EH (cell line): ENCODE results near the gene GRAMD1C.

Source experiments
- DNase-seq: peaks from one replicate; pipeline ENCODE4 v3.0.0-alpha.2; 2015; ENCODE audit warnings: low read depth

Gene GRAMD1C

GRCh38 chr3:113852506-113852905, 13.9 kb downstream of the GRAMD1C start:
- DNase-seq = no peak

- DNase-seq = peak; percentile 66
Observed at GRCh38 chr3:113867506-113867905, 28.9 kb downstream of the GRAMD1C start.

DNA sequence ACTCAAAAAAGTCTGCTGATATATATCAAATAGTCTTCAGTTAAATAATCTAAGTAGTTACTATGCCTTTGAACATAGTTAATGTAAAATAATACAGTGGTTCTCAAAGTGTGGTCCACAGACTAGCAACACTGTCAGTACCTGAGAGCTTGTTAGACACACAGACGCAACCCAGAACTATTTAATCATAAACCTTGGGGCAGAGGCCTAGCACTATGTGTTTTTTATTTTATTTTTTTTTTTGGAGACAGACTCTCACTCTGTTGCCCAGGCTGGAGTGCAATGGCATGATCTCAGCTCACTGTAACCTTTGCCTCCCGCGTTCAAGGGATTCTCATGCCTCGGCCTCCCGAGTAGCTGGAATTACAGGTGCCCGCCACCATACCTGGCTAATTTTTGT, 34.7 kb downstream of the GRAMD1C start:
- no peak for DNase-seq

GRCh38 chr3:113873814-113874526, 35.4 kb downstream of the GRAMD1C start:
- no peak for DNase-seq

DNA sequence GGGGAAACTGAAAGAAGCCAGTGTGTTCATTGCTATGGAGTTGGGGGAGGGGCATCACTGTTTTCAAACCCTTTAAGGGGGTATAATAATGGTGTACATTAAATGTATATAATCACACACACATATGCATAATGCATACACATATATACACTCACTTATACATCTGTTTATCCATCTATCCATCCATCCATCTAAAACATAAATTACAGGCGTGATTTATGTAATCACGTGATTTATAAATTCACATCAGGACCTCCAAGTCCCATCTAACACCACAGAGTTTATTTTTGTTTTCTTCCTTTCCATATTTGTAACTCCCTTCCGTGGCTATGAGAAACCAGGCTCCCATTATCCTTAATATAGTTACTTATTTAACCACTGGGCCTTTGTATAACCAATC, 39.8 kb downstream of the GRAMD1C start:
- no peak for DNase-seq

DNA sequence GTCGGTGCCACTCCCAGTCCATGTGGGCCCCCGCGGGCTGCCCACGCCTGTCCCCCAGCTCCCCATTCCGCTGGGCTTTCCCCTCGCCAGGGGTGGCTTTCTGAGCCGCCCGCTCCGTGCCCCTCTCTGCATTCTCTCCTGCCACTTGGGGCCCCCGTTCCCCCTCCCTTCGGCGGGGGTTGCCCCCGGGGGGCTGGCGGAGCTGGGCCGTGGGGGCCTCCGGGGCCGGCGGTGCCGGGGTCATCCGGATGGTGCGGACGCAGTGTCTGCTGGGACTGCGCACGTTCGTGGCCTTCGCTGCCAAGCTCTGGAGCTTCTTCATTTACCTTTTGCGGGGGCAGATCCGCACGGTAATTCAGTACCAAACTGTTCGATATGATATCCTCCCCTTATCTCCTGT, 46.5 kb downstream of the GRAMD1C start:
- DNase-seq = no peak

DNA sequence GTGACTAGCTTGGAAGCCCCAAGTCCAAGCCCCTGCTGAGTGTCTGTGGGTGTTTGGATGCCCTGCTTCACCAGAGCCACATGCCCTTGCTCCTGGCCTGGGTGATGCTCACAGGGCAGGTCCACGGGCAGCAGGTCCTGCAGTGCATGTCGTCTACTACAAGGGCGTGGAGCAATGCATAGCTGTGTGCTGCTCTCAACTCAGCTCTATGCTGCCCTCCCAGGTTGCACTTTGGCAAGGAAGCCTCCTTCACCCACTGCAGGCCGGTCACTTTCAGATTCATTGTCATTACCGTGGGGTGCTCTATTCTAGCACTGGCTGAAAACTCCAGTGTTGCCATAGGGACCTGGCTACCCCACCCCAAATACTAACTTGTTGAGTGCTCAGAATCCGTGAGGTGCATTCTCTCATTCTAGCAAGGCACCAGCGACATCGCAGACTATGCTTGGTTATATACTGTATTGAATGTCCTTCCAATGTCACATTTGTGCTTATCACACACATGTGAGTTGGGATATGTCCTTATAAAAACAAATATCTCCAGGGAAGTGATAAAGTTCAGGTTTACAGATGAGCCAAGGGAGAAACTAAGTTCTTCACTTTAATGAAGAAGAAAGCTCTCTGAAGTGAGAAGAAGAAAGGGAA, 51.8 kb downstream of the GRAMD1C start:
- DNase-seq = no peak

- no peak for DNase-seq
Observed at GRCh38 chr3:113894927-113895326, 56.3 kb downstream of the GRAMD1C start.

DNA sequence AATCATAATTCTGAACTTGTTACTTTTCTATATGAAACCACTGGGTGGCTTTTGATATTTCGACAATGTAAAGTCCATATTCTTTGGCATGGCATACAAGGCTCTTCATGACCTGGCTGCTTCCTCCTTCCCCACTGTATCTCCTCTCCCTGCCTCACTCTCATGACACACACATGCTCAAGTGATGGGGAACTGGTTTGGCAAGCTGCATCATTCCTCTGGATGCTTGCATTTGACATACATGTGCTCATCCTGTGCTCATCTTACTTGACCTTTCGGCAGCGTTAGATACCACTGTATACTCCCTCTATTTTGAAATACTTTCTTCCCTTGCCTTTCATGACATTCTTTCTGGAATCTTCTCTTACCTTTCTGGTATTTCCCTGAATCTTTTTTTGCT, 57.4 kb downstream of the GRAMD1C start:
- no peak for DNase-seq

GRCh38 chr3:113896930-113897329, 58.3 kb downstream of the GRAMD1C start:
- DNase-seq = no peak

DNA sequence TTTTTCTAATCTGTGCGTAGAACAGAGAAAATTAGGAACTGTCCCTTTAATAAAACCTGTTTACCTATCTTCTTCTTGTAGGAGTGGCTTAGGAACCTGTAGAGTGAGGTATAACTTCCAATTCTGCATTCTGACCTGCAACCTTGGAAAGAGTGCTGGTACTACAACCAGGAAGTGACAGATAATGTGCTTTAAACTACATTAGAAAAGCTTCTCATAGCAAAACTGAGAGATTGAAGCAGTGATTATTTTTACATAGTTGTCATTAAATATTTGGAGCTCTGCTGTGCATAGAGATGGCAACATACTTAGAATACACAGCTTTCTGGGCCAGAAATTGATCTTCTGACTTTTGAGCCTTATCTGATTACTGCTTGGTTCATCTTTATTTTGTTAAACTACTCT, 58.8 kb downstream of the GRAMD1C start:
- no peak for DNase-seq

DNA sequence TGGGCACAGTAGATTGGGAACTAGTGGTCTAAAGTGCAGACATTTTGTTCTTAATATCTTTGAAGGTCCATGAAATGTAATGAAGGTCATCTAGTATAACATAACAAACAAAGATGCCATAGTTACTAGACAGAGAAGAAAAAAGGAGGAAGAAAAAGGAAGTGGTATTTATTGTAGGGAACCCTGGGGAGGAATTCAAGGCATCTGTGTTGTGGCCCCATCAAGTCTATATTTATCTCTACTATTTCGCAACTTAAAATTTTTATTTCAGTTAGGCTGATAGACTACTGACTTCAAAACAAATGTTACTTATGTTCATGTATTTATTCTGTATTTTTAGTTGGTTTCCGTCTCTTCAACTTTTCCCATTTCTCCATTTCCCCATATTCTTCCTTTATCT, 60.3 kb downstream of the GRAMD1C start:
- DNase-seq = peak; percentile 84

DNA sequence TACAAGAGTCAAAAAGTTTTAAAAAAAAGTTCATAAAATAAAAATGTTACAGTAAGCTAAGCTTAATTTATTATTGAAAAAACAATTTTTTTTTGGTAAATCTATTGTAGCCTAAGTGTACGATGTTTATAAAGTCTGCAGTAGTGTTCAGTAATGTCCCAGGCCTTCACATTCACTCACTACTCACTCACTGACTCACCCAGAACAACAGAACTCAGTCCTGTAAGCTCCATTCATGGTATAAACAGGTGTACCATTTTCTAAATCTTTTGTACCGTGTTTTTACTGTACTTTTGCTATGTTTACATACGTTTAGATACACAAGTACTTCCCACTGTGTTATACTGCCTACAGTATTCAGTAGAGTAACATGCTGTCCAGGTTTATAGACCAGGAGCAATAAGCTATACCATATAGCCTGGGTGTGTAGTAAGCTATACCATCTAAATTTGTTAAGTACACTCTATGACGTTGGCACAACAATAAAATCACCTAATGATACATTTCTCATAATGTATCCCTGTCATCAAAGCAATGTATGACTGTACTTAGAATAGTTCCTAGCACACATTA, 68.1 kb downstream of the GRAMD1C start:
- DNase-seq = no peak

DNA sequence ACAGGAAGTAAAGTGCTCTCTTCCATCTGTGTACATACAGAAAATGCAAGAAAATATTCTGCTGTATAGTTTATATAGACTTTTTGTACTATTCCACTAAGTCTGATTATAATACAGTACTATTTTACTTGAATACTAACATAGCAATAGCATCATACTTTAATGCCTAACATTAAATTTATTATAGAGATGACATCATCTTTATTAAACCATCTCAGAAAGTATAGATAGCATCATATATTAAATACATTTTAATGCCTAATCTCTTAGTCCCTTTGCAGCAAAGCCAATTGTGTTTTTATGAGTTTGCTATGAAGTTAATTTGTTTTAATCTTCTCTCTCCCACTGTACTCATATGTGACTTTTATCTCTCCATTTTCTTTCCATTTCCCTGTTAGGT, 69.5 kb downstream of the GRAMD1C start:
- no peak for DNase-seq

DNA sequence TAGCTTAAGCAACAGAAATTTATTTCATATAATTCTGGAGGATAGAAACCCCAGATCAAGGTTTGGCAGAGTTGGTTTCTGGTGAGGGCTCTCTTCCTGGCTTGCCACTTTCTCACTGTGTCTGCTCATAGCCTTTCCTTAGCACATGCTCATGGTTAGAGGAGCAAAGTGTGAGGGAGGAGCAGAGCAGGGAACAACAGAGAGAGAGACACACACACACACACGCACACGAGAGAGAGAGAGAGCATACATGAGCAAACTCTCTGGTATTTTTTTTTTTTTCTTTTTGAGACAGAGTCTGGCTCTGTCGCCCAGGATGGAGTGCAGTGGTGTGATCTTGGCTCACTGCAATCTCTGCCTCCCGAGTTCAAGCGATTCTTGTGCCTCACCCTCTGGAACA, 72.4 kb downstream of the GRAMD1C start:
- DNase-seq = peak; percentile 37

- peak; percentile 67 for DNase-seq
Observed at GRCh38 chr3:113912552-113913236, 74.1 kb downstream of the GRAMD1C start.

- peak; percentile 94 for DNase-seq
Observed at GRCh38 chr3:113914646-113915045, 76.1 kb downstream of the GRAMD1C start.

DNA sequence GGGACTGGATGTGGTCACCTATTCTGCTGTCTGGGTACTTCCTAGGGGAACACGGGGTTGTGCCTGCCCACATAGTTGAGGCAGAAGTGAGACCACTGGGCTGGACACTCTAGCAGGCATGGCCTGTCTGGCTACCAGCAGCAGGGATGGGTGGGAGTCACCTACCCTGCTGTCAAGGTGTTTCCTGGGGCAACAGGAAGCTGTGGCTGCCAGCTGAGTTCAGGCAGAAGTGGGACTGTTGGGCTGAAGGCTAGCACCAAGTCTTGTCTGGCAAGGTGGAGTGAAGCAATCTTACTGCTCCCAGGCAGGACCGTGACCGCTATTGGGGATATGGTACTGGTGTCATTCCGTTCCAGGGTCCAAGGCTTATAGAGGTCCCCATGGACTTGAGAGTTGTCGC, 89.0 kb downstream of the GRAMD1C start:
- DNase-seq = no peak

GRCh38 chr3:113946831-113947230, 108.2 kb downstream of the GRAMD1C start:
- DNase-seq = no peak

- peak; percentile 59 for DNase-seq
Observed at GRCh38 chr3:113947372-113948014, 108.9 kb downstream of the GRAMD1C start, which contains the start of gene ZDHHC23. Gene ZDHHC23, plus strand, starts transcription at chr3:113948013. Its CDS starts 790 bp downstream, at chr3:113948803.

DNA sequence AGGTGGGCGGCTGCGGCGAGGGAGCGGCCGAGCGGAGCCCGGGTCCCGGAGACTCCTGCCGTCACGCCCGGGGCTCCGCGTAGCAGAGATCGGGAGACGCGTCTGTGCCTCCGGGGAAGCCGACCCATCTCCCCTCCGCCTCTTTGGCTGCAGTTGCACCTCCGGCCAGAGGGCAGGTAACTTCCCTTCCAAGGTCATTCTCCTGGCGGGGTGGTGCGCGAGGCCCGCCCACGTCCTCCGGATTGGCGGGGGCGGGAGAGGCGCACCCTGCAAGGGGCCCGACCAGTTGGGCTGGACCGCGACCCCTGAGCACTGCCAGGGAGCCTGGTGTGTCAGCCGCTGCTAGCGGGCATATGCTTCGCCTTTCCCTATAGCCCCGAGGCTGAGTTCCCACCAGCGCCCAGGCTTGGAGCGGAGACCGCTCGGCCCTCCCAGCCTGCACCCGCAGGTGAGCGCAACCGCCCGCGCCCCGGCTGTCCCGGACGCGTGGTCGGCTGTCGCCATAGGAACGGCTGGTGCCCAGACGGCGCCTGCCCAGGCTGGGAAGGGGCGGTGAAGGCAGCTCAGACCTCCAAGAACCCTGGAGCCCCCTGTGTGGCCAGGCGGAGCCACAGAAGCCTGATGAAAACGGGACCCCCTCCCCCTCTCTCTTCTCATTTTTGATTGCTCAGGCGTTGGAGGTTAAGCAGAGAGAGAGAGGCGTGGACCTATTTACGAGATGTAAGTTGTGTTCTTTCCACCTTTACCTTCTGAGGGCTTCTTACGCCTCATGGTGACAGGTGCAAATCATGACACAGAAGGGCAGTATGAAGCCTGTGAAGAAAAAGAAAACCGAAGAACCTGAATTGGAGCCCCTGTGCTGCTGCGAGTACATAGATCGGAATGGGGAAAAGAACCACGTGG, 109.7 kb downstream of the GRAMD1C start:
- peak; percentile 3 for DNase-seq
